Stimulated activated CD8-positive, alpha-beta memory T cell treated with anti-CD3 and anti-CD28 coated beads, Interleukin-2, amount 100 ng/mL, for 48 hours (primary cell): ENCODE data around the gene OR4Q3.
"Not testable (repeated sequence)": the region's sequence is repeated elsewhere in the genome, so short reads cannot be mapped to it uniquely, and the experiment has no call there.

ENCODE experiments used
- DNase-seq, 2 donors: peaks; one replicate each; pipeline ENCODE4 v3.0.0-alpha.2; 2020; ENCODE audit warnings: low read depth in 2 of 2

Gene OR4Q3

DNA sequence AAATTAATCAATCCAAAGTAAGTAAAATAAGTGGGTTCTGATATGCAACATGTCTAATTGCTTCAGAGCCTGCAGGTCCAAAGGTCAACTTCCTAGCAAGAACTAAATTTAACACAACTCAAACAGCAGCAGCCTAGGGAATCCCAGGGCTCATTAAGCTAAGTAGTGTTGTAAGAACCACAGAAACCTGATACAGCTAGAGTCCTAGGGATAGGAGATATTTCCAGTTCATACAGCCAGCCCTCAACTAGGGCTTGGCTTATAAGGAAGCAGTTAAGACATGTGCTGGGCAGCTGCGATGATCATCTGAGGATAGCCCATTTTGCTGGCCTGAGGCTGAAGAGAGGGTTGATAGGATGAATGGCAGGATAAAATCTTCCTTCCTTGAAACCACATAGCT lies at the start of gene OR4Q3:
Gene OR4Q3, plus strand, starts transcription at position 316 of the 400 bp plus-strand sequence.
- no peak for DNase-seq

DNA sequence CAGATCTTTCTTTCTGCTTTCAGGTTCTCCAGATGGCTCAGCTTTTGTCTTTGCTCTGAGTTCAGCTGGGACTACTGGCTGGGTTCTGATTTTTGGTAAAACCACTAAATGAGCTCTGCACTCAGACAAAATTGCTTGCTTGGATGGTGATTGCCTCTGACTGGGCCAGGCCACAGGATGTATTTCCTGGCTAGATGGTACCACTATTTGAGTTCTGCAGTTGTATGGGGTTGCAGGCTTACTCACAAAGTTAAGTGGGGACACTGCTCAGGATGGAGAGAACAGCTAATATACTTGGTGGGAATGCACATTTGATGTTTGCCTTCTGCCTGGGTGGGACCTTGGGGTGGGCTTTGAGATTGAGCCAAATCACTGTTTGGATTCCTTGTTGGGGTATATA lies 14.0 kb upstream of the OR4Q3 start:
- DNase-seq, result no peak

DNA sequence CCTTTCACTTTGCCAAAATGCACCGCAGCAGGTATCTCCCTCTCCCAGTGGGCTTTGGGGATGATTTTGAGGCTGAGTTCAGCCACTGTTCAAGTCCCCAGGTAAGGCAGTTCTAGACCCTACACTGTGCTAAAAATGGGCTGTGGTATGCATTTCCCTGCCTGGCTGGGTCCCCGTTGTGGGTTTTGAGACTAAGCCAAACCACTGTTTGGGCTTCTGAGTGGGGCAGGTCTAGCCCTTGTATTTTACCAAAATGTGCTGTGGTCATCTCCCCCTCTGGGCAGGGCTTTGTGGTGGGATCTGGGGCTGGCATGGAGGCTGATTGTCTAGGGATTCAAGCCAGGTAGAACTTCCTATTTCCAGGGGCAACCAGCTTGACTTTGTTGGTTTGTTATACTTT lies 13.6 kb upstream of the OR4Q3 start:
- DNase-seq, result no peak

DNA sequence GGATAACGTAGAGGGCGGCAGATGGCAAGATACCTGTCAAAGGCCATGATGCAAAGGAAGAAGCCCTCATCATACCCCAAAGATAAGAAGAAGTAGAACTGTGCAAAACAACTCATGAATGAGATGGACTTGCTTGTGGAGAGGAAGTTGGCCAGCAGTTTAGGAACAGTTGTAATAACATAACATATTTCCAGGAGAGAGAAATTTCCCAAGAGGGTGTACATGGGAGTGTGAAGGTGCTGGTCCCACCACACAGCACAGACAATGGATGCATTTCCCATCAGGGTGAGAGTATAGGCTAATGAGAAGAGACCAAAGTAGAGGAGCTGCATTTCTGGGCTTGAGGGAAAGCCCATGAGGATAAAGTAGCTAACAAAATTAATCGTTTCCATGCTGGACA lies 9.5 kb upstream of the OR4Q3 start:
- not testable (repeated sequence) for DNase-seq

DNA sequence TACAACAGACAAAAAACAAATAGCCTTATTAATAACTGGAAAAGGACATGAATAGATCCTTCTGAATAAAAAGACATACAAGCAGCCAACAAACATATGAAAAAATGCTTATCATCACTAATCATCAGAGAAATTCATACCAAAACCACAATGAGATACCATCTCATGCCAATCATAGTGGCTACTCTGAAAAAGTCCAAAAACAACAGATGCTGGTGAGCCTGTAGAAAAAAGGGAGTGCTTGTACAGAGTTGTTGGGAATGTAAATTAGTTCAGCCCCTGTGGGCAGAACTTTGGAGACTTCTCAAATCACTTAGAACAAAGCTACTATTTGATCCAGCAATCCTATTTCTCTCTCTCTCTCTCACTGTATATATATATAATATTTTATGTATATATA lies 8.9 kb downstream of the OR4Q3 start:
- not testable (repeated sequence) for DNase-seq

DNA sequence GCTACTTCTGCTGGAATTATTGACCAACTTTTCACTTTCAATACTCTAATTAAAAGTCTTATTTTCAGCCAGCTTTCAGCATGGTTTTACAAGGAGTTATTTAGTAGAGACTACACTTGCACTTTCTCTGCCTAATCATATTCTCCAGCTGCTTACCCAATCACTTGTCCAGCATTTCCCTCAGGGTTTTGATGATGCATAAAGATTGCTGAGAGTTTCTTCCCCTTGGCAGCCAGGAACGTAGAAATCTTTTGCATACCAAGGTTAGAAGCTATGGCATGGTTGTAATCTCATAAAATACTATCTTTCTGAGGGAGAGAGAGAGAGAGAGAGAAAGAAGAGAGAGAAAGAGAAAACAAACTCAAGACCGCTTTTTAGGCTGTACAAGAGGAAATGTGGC lies 10.8 kb downstream of the OR4Q3 start:
- DNase-seq, result no peak

DNA sequence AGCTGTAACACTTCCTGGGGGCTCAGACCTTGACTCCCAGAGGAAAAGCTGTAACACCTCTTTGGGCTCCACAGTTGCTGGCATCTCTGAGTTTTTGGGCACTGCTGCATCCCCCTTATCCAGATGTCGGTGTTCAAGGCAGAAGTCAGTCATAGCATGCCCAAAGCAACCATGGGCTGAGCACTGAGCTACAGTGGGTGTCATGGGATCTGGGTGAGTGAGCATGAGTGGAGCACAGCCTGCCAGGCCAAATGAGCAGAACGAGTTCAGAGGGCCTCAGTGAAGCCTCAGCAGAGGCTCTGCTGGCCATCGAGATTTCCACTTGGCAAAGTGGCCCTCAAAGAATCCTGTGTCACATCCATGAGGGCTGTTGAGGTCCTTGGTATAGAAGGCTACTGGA lies 28.1 kb downstream of the OR4Q3 start:
- DNase-seq, result not testable (repeated sequence)

DNA sequence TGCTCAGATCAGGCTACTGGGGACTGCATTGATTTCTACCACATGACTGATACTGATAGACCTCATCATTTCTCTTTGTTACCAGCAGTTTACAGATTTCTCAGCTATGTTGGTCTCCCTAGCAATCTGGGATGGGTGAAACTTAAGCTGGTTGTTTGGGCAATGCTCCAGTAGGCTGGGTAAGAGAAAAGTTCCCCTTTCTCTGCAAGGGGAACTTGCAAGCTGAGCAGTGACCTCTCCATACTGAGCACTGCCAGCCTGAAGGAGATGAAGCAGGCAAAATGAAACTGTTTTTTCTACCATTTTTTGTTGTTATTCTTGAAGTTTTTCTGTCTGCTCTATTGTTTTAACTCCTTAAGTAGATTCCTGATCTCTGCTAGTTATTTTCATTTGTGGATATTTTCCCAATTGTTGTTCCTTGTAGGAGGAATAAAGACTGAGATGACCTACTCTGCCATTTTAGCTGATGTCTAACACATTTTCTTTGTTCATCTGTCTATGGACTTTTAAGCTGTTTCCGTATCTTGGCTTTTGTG lies 28.6 kb downstream of the OR4Q3 start:
- no peak for DNase-seq

DNA sequence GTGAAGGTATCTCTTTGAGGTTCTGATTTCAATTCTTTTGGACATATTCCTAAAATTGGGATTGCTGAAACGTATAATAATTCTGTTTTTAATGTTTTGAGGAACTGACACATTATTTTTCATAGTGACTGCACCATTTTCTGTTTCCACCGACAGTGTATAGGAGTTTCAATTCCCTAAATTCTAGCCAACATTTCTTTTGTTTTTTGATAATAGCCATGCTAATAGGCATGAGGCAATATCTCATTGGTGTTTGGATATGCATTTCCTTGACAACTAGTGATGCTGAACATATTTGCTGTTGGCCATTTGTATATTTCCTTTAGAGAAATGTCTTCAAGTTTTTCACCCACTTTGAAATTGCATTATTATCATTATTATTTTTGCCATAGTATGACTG lies 29.1 kb downstream of the OR4Q3 start:
- DNase-seq, result not testable (repeated sequence)

DNA sequence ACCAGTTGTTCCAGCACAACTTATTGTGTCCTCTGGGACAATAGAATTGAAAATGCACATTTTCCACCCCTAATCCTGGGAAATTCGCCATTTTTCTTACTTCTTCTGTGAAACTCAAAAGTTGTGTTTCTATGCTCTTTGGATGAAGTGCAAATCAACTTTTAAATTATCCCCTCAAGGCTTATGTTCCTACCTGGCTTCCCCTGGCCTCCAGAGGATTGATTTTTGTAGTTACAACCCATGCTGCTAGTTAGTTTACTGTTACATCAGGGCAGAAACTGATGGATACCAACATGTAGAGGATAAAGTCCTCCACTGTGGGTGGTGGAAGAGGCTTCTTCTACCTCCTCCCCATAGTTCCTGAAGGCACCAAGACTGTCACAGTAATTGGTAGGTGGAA lies 29.8 kb downstream of the OR4Q3 start, which contains the start of gene OR4M1:
Gene OR4M1, plus strand, starts transcription at position 301 of the 400 bp plus-strand sequence. CDS start 6,819 bp downstream, outside the sequence.
- DNase-seq, result not testable (repeated sequence)

DNA sequence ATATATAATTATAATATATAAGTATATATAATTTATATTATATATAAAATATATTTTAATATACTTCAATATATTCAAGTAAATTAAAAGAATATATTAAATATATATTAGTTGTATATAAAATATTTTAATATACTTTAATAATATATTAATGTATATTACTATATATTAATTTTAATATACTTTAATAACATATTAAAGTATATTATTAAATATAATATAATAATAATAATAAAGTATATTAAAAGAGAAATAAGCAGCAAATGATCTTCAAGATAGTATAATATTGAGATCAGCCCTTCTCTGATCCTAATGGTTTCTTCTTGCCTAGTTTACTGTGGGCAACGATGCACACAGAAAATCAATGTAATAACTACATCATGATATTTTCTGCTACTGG lies 32.2 kb downstream of the OR4Q3 start:
- DNase-seq, result no peak

DNA sequence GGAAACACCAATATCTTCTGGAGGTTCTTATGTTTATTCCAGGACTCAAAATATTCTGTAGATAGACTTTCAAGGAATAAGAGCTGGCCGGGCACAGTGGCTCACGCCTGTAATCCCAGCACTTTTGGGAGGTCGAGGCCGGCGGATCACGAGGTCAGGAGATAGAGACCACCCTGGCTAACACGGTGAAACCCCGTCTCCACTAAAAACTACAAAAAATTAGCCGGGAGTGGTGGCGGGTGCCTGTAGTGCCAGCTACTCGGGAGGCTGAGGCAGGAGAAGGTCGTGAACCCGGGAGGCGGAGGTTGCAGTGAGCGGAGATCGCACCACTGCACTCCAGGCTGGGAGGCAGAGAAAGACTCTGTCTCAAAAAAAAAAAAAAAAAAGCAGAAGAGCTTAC lies 42.5 kb downstream of the OR4Q3 start:
- not testable (repeated sequence) for DNase-seq

DNA sequence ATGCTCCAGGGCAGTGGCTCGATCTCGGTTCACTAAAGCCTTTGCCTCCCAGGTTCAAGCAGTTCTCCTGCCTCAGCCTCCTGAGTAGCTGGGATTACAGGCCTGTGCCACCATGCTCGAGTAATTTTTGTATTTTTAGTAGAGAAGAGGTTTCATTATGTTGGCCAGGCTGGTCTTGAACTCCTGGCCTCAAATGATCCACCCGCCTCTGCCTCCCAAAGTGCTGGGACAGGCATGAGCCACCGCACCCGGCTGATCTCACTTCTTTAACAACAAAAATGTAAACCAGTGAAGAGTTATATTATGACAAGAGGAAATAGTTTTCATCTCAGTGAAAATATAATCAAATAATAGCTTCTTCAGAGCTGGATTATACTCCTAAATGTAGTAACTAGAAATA lies 43.9 kb downstream of the OR4Q3 start:
- not testable (repeated sequence) for DNase-seq

DNA sequence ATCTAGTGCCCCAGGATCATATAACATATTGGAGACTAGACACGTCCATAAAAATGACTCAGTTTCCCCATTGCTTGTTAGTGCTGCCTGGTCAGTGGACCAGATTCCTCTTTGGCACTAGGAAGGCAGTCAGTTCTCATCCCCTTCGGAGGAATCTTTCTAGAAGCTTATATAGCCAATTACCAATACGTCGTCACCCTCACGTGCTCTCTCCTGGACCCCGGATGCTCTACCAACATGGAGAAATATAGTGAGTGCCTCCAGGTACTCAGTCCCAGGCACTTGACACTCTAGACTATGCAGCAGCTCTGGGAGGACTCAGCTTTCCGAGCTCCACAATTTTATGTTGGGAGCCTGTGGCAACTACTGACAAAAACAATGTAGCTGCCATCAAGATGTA lies 44.8 kb downstream of the OR4Q3 start:
- DNase-seq, result not testable (repeated sequence)

DNA sequence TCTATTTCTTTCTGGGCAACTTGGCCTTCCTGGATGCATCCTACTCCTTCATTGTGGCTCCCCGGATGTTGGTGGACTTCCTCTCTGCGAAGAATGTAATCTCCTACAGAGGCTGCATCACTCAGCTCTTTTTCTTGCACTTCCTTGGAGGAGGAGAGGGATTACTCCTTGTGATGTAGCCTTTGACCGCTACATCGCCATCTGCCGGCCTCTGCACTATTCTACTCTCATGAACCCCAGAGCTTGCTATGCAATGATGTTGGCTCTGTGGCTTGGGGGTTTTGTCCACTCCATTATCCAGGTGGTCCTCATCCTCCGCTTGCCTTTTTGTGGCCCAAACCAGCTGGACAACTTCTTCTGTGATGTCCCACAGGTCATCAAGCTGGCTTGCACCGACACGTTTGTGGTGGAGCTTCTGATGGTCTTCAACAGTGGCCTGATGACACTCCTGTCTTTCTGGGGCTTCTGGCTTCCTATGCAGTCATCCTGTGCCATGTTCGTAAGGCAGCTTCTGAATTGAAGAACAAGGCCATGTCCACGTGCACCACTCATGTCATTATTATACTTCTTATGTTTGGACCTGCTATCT lies 53.2 kb downstream of the OR4Q3 start:
- not testable (repeated sequence) for DNase-seq
